K562 (cell line): Measurements from ENCODE around the gene SLC39A12. TPM values are rescaled to one million over a fixed set of nuclear protein-coding genes. Genes with fewer than 3 reads are reported as not detected.

Experiments
- ATAC-seq: fragments of 200-7000 bp; cut with Tn5 transposase; 3 replicates; pipeline ENCODE4 v1.9.1; 2020; ENCODE audit warnings: moderate library complexity
- BruUV-seq: library from RNA; stranded (reverse); fragments of 400-500 nt; replicated peaks from 2 replicates; lab custom pipeline; 2021; lab: Mats Ljungman, UMichigan
- CTCF ChIA-PET: fragments of 300-600 bp; formaldehyde crosslinking; extraction: SDS; loops from one replicate; lab custom pipeline; 2021; ENCODE audit warnings: low intra/inter-chr PET ratio; lab: Yijun Ruan, JAX
- POLR2A ChIA-PET: fragments of 300-600, 350-650 bp; sonication (Branson Sonifier 250); formaldehyde crosslinking; extraction: SDS; loops from one replicate; lab custom pipeline; 2021; ENCODE audit warnings: antibody characterized with exemption, inconsistent platforms; lab: Yijun Ruan, JAX
- DNase-seq, 4 experiments: peaks; one replicate each; pipeline versions ENCODE4 v3.0.0 to v3.0.0-alpha.2; 2011 to 2018; ENCODE audit warnings: low spot score in 3 of 4, mixed read lengths in 3 of 4; ENCODE audit errors: extremely low read depth in 1 of 4
- FAIRE-seq: peaks from 2 replicates; lab custom pipeline; 2011; peaks lifted over from hg19 to GRCh38; lab: Jason Lieb, UNC
- H2AFZ ChIP-seq: 2 replicates; pipeline ENCODE4 v1.6.0; 2011; ENCODE audit warnings: low read depth, low read length, control low read depth, inconsistent platforms
- H3K27ac ChIP-seq: fragments of 200-600 bp; 3 replicates; pipeline ENCODE4 v1.8.0; 2011; ENCODE audit warnings: low read depth, mild to moderate bottlenecking, control low read depth, inconsistent platforms, low read length, moderate library complexity, mixed read lengths; ENCODE audit errors: extremely low read depth
- H3K27me3 ChIP-seq, 2 experiments: fragments of 300-600 bp in 1 of 2; 2 replicates in 1 of 2; 3 replicates in 1 of 2; pipeline versions ENCODE4 v1.6.0 to v1.8.0; 2011; ENCODE audit warnings: inconsistent platforms in 2 of 2, low read length in 2 of 2, mild to moderate bottlenecking in 1 of 2, mixed read lengths in 1 of 2, moderate library complexity in 1 of 2; ENCODE audit not compliant: control insufficient read depth in 2 of 2, insufficient read depth in 2 of 2
- H3K36me3 ChIP-seq: fragments of 300-600 bp; 3 replicates; pipeline ENCODE4 v1.8.0; 2011; ENCODE audit warnings: mild to moderate bottlenecking, low read length, inconsistent platforms; ENCODE audit not compliant: control insufficient read depth, insufficient read depth
- H3K4me1 ChIP-seq, 2 experiments: fragments of 200-600 bp in 1 of 2; replicated peaks in 1 of 2; 2 replicates in 1 of 2; 3 replicates in 1 of 2; pipeline versions ENCODE4 v1.5.1 to v1.8.0; 2011; ENCODE audit warnings: inconsistent platforms in 2 of 2, low read length in 2 of 2, mild to moderate bottlenecking in 1 of 2, mixed read lengths in 1 of 2, moderate library complexity in 1 of 2; ENCODE audit not compliant: control insufficient read depth in 2 of 2, insufficient read depth in 2 of 2
- H3K4me2 ChIP-seq: 2 replicates; pipeline ENCODE4 v1.6.1; 2011; ENCODE audit warnings: low read length, control low read depth, inconsistent platforms, mixed read lengths; ENCODE audit not compliant: insufficient read depth
- H3K4me3 ChIP-seq: fragments of 200-600 bp; sonication (generic), shearing (Covaris generic); 2 replicates; pipeline ENCODE4 v1.5.1; 2016; ENCODE audit warnings: control low read depth, inconsistent platforms
- H3K79me2 ChIP-seq: fragments of 200-600 bp; 3 replicates; pipeline ENCODE4 v1.8.0; 2011; ENCODE audit warnings: low read length, inconsistent platforms; ENCODE audit not compliant: control insufficient read depth, insufficient read depth
- H3K9ac ChIP-seq, 2 experiments: 2 replicates each; pipeline versions ENCODE4 v1.6.0 to v1.6.1; 2011; ENCODE audit warnings: low read depth in 2 of 2, low read length in 2 of 2, control low read depth in 1 of 2, inconsistent platforms in 1 of 2, mild to moderate bottlenecking in 1 of 2, mixed read lengths in 1 of 2; ENCODE audit not compliant: insufficient read depth in 1 of 2
- H3K9me1 ChIP-seq: one replicate; pipeline ENCODE4 v1.6.0; 2011; ENCODE audit warnings: inconsistent platforms, mild to moderate bottlenecking, low read length, moderate library complexity; ENCODE audit not compliant: control insufficient read depth, insufficient read depth
- H3K9me3 ChIP-seq: replicated peaks from 2 replicates; pipeline ENCODE4 v1.5.1; 2011; ENCODE audit warnings: low read depth, low read length, inconsistent platforms; ENCODE audit not compliant: control insufficient read depth, insufficient read depth
- H4K20me1 ChIP-seq: replicated peaks from 2 replicates; pipeline ENCODE4 v1.6.1; 2011; ENCODE audit warnings: low read length, inconsistent platforms, mixed read lengths; ENCODE audit not compliant: control insufficient read depth, insufficient read depth
- POLR2AphosphoS5 ChIP-seq: IDR thresholded peaks from 2 replicates; pipeline ENCODE4 v1.6.1; 2011; ENCODE audit warnings: mild to moderate bottlenecking, low read depth, low read length, moderate library complexity; ENCODE audit not compliant: control insufficient read depth, insufficient read depth
- TEAD4 ChIP-seq, 2 experiments: sonication (generic) in 1 of 2; formaldehyde crosslinking in 1 of 2; IDR thresholded peaks; 2 replicates each; pipeline versions ENCODE4 v1.6.1 to v1.8.0; 2012 to 2022; ENCODE audit warnings: borderline replicate concordance in 1 of 2, inconsistent platforms in 1 of 2, low read length in 1 of 2, mild to moderate bottlenecking in 1 of 2, missing genetic modification reagents in 1 of 2
- ZNF175 ChIP-seq: fragments of 200-800 bp; sonication (Bioruptor generic); IDR thresholded peaks from 2 replicates; pipeline ENCODE4 v1.6.1; 2016; ENCODE audit warnings: low read depth, mild to moderate bottlenecking, missing genetic modification characterization, missing compliant biosample characterization
- ZNF609 ChIP-seq: sonication (generic); formaldehyde crosslinking; IDR thresholded peaks from 2 replicates; pipeline ENCODE4 v1.8.1; 2023; ENCODE audit warnings: missing genetic modification reagents, mild to moderate bottlenecking, borderline replicate concordance
- WGBS: fragments of 100-300 bp; shearing (Covaris generic); methylation state at CpG from one replicate; pipeline ENCODE4 v1.1.6; 2016; ENCODE audit warnings: low coverage, mixed read lengths; ENCODE audit not compliant: insufficient coverage; ENCODE audit errors: missing lambda C conversion rate; 5-methylcytosine and 5-hydroxymethylcytosine counted together
- in situ Hi-C: fragments of 300-500 bp; cut with MboI; formaldehyde crosslinking; loops from 4 replicates; pipeline ENCODE4 v1.15.0; 2018; ENCODE audit warnings: inconsistent platforms, mixed read lengths
- intact Hi-C: fragments of 100-400 bp; cut with micrococcal nuclease; formaldehyde crosslinking; loops from 2 replicates; pipeline ENCODE4 v1.14.2; 2022
- polyA plus RNA-seq, 8 experiments: library from polyadenylated mRNA; depleted of rRNA in 4 of 8; stranded (reverse) in 5 of 8; unstranded in 3 of 8; fragments of >200 nt; fragmentation: Nextera tagmentation in 2 of 8; fragmentation: Illumina TruSeq in 1 of 8; extraction: Ambion mirVana in 2 of 8; extraction: Trizol in 1 of 8; gene quantifications; 2 replicates each; pipeline versions ENCODE4 v1.2.1 to v1.2.3, GENCODE V29; 2011 to 2014; ENCODE audit warnings: inconsistent platforms in 1 of 8, missing spikeins in 1 of 8
- total RNA-seq, 7 experiments: library from RNA; depleted of rRNA in 6 of 7; stranded (reverse); fragments of >200 nt in 6 of 7; fragmentation: Illumina TruSeq in 2 of 7; extraction: Trizol in 2 of 7; gene quantifications; 2 replicates each; pipeline versions ENCODE4 v1.2.1 to v1.2.3, GENCODE V29; 2011 to 2021; ENCODE audit warnings: low replicate concordance in 1 of 7

Gene SLC39A12
- total and polyA plus RNA-seq, 9 of the 15 experiments (the other 6 are each of a cell fraction or from before 2014, with no cell fraction given): not detected

GRCh38 chr10:18082381-18082780, 130.7 kb downstream of the SLC39A12 start (continued):
- no peak for TF ChIP-seq ZNF609 (CRISPR knock-in tag)
- TF ChIP-seq, all 486 proteins: peak for 0

GRCh38 chr10:18085855-18086254, 134.1 kb downstream of the SLC39A12 start:
- no peak for TF ChIP-seq ZNF175 (CRISPR knock-in tag)
- no peak for TF ChIP-seq POLR2AphosphoS5
- TF ChIP-seq TEAD4 (IDR thresholded peaks at IDR 0.05; ENCODE audit: low read length): no peak
- no peak for TF ChIP-seq TEAD4 (CRISPR knock-in tag; IDR thresholded peaks at IDR 0.05; ENCODE audit: borderline replicate concordance)
- no peak for FAIRE-seq
- Histone ChIP-seq H3K9me1 (no peaks in the 10 kb centered on the region), H3K27ac (no peak overlapping the region), H3K9me3 (no peaks in the 10 kb centered on the region), H3K4me1 (no peaks in the 10 kb centered on the region), H3K79me2 (no peaks in the 10 kb centered on the region), H3K4me3 (no peak overlapping the region), H2AFZ (no peak overlapping the region), H3K4me2 (no peak overlapping the region), H3K36me3 (no peaks in the 10 kb centered on the region), H3K27me3 (no peaks in the 10 kb centered on the region), H3K9ac (no peak overlapping the region), H4K20me1 (no peaks in the 10 kb centered on the region)
- no TSS peak for BruUV-seq
- no peak for DNase-seq
- intact Hi-C loops: no loop called here
- in situ Hi-C loops: no loop called here
- ChIA-PET CTCF (no interaction called here), POLR2A (no interaction called here)
- 0% methylated on average over 4 of the region's 4 CpGs for WGBS
- no peak for ATAC-seq
